Choroid plexus epithelial cell (primary cell): ENCODE data around the gene SRSF12.
A peak's percentile ranks its signal among the peaks of the same experiment; 100 is the strongest.

Experiments used
- DNase-seq: peaks from one replicate; pipeline ENCODE4 v3.0.0-alpha.2; 2010; ENCODE audit warnings: low read depth
- H3K4me3 ChIP-seq: 2 replicates; pipeline ENCODE4 v1.5.1; 2011; ENCODE audit warnings: low read depth, mild to moderate bottlenecking, control low read depth, low read length, moderate library complexity
- TF ChIP-seq, protein P1 (sequence below): conservative IDR thresholded peaks from 2 replicates; pipeline ENCODE4 v1.5.1; 2011; ENCODE audit warnings: low read depth, mild to moderate bottlenecking, control low read depth, inconsistent platforms, low read length, moderate library complexity

SRSF12 gene

DNA sequence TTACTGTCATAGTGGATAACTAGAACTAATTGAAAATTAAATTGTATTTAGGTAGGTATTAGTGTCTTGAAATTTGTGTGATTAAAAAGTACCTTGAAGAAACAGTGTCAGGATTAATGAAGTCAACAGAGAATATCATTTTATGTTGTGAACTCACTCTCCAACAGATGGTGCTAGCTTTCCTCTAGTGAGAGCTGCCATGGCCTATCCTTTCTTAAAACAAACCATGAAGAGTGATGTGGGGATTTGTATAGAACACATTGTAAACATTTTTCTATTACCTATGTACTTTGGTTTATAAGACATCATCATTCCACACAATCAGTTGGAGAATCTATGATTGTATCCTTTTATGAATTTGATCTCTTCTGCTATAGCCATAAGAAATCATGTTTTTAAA lies 4.8 kb upstream of the SRSF12 start:
- TF ChIP-seq, protein P1, sequence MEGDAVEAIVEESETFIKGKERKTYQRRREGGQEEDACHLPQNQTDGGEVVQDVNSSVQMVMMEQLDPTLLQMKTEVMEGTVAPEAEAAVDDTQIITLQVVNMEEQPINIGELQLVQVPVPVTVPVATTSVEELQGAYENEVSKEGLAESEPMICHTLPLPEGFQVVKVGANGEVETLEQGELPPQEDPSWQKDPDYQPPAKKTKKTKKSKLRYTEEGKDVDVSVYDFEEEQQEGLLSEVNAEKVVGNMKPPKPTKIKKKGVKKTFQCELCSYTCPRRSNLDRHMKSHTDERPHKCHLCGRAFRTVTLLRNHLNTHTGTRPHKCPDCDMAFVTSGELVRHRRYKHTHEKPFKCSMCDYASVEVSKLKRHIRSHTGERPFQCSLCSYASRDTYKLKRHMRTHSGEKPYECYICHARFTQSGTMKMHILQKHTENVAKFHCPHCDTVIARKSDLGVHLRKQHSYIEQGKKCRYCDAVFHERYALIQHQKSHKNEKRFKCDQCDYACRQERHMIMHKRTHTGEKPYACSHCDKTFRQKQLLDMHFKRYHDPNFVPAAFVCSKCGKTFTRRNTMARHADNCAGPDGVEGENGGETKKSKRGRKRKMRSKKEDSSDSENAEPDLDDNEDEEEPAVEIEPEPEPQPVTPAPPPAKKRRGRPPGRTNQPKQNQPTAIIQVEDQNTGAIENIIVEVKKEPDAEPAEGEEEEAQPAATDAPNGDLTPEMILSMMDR = peak; percentile 69
- DNase-seq = peak; percentile 70
- no peak overlapping the region for H3K4me3 ChIP-seq

- TF ChIP-seq, protein P1 = no peak
- DNase-seq = no peak
Measured at GRCh38 chr6:89121934-89122333, 4.1 kb upstream of the SRSF12 start.

GRCh38 chr6:89120371-89120770 lies 2.5 kb upstream of the SRSF12 start:
- DNase-seq = no peak
- H3K4me3 ChIP-seq = no peak overlapping the region
- TF ChIP-seq, protein P1 = no peak

More at GRCh38 chr6:89121934-89122333, 4.1 kb upstream of the SRSF12 start:
- H3K4me3 ChIP-seq = no peak overlapping the region

DNA sequence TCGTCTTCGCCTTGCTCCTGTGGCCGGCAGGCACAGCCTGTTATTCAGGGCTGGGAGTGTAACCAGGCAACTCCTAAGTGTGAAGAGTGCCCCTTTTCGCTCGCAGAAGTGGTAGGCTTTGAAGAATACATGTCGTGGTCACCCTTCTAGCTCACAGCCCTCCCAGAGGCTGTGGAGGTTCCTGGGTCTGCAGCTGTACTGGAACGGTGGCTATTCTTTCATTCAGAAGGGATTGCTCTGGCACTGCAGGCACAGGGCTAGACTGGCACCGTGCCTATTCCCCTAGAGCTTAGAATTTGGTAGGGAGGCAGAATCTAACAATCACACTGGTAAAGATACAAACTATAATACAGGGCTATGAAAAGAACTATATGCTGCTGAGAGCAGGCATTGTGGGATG lies 1.1 kb upstream of the SRSF12 start:
- DNase-seq = no peak
- TF ChIP-seq, protein P1 = no peak
- H3K4me3 ChIP-seq = no peak overlapping the region

- H3K4me3 ChIP-seq = no peak overlapping the region
Measured at GRCh38 chr6:89116702-89117101, 1.2 kb downstream of the SRSF12 start.

DNA sequence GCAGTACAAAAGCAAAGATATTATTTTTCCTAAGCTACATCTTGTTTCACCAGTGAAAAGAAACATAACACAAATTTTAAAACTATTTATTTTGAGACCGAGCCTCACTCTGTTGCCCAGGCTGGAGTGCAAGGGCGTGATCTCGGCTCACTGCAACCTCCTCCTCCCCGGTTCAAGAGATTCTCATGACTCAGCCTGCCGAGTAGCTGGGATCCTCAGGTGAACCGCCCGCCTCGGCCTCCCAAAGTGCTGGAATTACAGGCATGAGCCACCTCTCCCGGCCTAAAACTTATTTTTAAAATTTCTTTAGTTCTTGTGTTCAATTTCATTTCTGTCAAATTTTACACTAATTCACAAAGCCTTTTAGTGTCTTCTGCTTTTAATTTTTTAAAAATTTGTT lies 5.9 kb downstream of the SRSF12 start:
- TF ChIP-seq, protein P1 = no peak
- H3K4me3 ChIP-seq = no peak overlapping the region
- no peak for DNase-seq

More at GRCh38 chr6:89116702-89117101, 1.2 kb downstream of the SRSF12 start:
- DNase-seq = no peak
- TF ChIP-seq, protein P1 = no peak

GRCh38 chr6:89110284-89110683 lies 7.6 kb downstream of the SRSF12 start:
- no peak for DNase-seq
- no peak overlapping the region for H3K4me3 ChIP-seq
- TF ChIP-seq, protein P1 = no peak
